GM18520 (cell line): ENCODE results near the gene ATAD3A.
A peak's percentile ranks its signal among the peaks of the same experiment; 100 is the strongest.
"Not testable (repeated sequence)": the region's sequence is repeated elsewhere in the genome, so short reads cannot be mapped to it uniquely, and the experiment has no call there.

Experiments
- ATAC-seq: cut with Tn5 transposase; IDR thresholded peaks from one replicate; pipeline ENCODE4 v1.9.1; 2021; ENCODE audit not compliant: unreplicated experiment

The ATAD3A gene

GRCh38 chr1:1511533-1512285 lies at the start of gene ATAD3A:
Gene ATAD3A, plus strand, starts transcription at chr1:1512162. Its CDS starts 107 bp downstream, at chr1:1512269.
- ATAC-seq: peak; percentile 84

- no peak for ATAC-seq
These were observed 49.5 kb upstream of the ATAD3A start for GRCh38 chr1:1462318-1462966.

- no peak for ATAC-seq
These were observed 48.6 kb upstream of the ATAD3A start for GRCh38 chr1:1463312-1463711.

DNA sequence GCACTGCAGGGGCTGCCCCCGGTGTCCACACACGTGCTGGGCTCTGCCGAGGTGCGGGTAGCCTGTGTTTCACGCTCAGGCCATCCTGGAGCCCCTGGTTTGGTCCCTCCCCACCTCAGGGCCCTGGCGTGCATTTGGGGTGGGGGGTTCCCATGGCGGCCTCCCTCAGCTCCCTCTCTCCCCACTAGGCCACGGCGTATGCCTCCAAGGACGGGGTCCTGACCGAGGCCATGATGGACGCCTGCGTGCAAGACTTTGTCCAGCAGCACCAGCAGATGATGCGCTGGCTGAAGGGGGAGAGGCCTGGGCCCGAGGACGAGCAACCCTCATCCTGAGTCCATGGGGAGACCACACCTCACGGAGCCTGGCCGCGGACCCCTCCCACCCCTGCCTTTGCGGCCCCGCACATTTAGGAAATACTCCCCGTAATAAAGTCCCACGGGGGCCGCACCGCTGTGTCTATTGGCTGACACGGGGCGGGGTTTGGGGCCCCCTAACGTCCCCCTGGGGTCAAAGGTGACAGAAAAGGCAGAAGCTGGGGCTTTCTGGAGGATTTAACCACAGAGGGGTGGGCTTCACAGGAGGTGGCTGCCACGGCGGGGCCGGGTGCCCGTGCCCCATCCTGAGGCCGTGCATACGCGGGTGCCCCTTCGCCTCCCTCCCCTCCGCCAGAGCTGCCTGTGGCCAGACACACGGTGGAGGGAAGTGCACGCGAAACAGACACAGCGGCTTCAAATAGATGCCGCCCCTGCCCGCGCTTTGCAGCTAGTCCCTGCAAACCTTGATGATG lies 43.6 kb upstream of the ATAD3A start:
- not testable (repeated sequence) for ATAC-seq

DNA sequence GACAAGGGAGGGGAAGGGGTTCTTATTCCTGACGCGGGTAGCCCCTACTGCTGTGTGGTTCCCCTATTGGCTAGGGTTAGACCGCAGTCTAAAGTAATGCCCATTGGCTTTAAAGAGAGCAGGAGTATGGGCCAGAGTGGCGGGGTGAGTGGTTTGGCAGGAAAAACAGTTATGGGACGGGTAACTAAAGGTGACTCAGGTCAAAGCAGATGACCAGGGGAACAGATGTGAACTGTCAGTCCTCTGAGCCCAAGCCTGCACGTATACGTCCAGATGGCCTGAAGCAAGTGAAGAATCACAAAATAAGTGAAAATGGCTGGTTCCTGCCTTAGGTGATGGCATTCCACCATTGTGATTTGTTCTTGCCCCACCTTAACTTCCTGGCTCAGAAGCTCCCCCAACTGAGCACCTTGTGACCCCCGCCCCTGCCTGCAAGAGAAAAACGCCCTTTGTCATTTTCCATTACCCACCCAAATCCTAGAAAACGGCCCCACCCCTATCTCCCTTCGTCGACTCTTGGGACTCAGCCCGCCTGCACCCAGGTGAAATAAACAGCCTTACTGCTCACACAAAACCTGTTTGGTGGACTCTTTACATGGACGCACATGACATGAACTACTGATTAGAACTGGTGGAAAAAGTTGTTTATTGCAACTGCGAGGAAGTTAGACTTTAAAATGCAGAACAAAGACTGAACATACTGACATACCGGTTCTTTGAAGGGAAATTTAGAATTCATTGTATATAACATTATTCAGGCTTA lies 41.2 kb upstream of the ATAD3A start:
- ATAC-seq: no peak

DNA sequence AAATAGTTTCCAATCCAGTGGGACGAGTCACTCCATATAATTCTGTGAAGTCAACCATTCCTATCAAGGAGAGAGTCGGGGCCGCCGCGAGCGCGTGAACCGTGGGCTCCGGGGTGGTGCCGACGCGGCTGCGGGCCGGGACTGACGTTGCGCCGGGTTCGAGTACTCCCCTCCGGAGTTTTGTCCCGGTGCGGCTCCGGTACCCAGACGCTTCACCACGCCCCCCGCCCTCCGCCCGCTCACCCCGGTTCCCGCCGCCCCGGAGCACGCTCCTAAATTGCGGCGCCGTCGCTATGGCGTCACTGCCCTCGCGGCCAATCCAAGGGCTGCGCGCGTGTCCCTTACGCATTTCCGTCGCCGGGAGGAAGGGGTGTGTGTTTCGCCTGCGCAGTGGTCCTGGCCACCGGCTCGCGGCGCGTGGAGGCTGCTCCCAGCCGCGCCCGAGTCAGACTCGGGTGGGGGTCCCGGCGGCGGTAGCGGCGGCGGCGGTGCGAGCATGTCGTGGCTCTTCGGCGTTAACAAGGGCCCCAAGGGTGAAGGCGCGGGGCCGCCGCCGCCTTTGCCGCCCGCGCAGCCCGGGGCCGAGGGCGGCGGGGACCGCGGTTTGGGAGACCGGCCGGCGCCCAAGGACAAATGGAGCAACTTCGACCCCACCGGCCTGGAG lies 40.4 kb upstream of the ATAD3A start, which contains the start of gene ATAD3B:
Gene ATAD3B, plus strand, starts transcription at position 377 of the 664 bp plus-strand sequence. Its CDS starts 120 bp downstream, at position 497.
- ATAC-seq: peak; percentile 86

GRCh38 chr1:1472053-1472876 lies 39.7 kb upstream of the ATAD3A start:
- not testable (repeated sequence) for ATAC-seq

- ATAC-seq: not testable (repeated sequence)
These were observed 36.0 kb upstream of the ATAD3A start for GRCh38 chr1:1476011-1476410.

DNA sequence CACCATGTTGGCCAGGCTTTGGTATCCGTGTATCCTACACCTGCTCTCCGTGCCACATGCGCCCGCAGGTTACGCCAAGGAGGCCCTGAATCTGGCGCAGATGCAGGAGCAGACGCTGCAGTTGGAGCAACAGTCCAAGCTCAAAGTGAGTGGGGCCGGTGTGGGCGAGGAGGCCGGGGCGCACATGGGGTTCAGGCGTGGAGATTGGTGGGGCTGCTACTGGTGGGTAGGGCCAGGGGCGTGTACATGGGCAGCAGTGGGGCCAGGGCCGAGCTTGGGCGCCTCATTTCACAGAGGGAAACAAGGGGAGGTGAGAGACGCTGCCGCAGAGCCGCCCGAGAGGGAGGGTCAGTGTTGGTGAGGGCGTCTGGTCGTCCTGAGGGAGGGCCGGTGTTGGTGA lies 34.8 kb upstream of the ATAD3A start:
- no peak for ATAC-seq

DNA sequence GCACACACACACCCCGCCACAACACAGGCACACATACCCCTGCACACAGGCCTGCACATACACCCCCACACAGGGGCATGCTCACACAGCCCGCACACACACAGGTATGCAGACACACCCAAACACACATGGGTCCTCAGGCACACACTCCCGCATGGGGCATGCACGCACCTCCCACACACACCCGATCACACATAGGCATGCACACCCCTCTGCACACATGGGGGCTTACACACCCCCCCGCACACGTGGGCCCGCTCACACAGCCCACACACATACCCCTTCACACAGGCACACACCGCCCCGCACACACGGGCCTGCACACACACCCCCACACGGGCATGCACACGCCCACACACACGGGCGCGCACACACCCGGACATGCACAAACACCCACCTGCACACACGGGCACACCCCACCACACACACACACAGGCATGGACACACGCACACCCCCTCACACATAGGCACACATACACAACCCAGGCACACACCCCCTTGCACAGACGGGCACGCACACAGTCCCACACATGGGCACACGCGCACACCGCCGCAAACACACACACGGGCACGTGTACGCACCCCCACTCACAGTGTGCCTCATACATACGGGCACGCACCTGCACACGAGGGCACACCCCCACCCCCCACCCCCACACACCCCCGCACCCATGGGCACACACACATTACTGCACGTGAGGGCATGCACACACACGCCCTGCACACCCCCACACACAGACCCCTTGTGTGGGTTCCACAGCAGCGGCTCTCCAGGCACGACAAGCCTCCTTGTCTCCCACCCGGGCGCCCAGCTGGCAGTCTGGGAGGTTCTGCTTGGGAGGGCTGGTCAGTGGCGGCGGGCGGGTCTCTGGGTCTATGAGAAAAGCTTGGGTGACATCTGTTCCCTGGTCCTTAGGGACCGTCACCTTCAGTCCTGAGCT lies 32.1 kb upstream of the ATAD3A start:
- ATAC-seq: no peak

- ATAC-seq: not testable (repeated sequence)
These were observed 31.5 kb upstream of the ATAD3A start for GRCh38 chr1:1480488-1480867.

DNA sequence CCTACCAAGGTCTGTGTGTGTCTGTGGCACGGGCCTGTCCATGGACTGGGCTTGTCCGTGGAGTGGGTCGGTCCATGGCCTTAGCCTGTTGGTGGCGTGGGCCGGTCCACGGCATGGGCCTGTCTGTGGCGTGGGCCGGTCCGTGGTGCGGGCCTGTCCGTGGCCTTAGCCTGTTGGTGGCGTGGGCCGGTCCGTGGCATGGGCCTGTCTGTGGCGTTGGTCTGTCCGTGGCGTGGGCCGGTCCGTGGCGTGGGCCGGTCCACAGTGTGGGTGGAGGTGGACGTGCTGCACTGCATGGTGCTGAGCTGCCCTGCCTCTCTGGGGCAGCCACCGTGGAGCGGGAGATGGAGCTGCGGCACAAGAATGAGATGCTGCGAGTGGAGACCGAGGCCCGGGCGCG lies 30.2 kb upstream of the ATAD3A start:
- ATAC-seq: not testable (repeated sequence)

- no peak for ATAC-seq
These were observed 29.1 kb upstream of the ATAD3A start for GRCh38 chr1:1482856-1483255.

DNA sequence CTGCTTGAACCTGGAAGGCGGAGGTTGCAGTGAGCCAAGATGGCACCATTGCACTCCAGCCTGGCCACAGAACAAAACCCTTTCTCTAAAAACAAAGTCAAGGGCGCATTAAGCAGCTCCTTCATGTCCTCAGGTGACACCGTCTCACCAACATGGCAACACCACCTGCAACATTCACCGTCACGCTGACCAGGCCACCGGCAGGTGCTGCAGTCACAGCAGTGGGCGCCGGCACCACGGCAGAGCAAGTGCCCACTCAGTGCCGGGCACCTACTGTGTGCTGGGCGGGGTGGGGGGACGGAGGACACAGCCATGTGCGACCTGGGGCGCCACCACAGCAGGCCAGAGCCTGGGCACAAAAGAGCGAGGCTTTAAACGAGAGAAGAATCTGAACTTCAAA lies 28.2 kb upstream of the ATAD3A start:
- no peak for ATAC-seq

- ATAC-seq: not testable (repeated sequence)
These were observed 26.8 kb upstream of the ATAD3A start for GRCh38 chr1:1484976-1485750.

GRCh38 chr1:1485755-1486317 lies 26.1 kb upstream of the ATAD3A start:
- not testable (repeated sequence) for ATAC-seq

GRCh38 chr1:1487701-1488100 lies 24.3 kb upstream of the ATAD3A start:
- no peak for ATAC-seq
